Left forelimb (tissue), 1 donor: ENCODE measurements around the gene NPM1.

ENCODE experiments used
- DNase-seq: peaks from one replicate; pipeline ENCODE4 v3.0.0-alpha.2; 2018; ENCODE audit warnings: low spot score

The NPM1 gene

DNA sequence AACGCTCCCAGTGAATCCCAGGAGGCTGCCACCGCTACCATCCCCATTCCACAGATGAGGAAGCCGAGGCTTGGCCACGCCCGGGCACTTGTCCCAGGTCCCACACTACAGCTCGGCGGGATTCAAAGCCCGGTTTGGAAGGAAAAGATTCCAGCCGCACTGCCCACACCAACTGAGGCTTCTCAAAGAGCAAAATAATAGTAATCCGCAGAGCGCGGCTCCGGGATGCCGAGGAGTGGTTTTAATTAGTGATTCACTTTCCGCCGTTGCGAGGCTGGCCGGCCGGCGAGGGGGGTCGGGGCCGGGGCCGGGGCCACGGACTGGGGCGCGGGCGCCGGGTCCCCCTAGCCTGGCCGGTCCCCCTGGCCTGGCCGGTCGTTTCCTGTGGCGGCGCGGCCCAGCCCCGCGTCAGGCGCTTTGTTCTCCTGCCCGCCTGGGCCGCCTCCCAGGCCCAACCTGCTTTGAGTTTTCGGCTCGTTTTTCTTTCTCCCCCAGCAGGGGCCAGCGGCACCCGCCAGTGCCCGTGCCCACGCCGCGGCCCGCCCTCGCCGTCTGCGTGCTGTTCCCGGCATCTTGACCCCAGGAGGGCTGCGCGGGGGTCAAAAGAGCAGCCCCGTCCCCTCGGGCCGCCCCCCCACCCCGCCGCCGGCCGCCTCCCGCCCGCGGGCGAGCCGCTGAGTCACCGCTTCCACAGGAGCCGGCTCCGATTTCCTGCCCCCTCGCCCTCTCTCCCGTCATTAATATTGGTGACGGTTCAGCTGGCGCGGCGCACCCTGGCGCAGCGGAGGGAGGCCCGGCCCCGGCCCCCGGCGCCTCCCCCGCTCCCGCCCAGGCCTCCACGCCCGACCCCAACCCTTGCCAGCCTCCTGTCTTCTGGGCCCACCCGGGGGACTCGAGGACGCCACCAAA is 63.0 kb downstream of the NPM1 start:
- DNase-seq: peak; percentile 79

DNA sequence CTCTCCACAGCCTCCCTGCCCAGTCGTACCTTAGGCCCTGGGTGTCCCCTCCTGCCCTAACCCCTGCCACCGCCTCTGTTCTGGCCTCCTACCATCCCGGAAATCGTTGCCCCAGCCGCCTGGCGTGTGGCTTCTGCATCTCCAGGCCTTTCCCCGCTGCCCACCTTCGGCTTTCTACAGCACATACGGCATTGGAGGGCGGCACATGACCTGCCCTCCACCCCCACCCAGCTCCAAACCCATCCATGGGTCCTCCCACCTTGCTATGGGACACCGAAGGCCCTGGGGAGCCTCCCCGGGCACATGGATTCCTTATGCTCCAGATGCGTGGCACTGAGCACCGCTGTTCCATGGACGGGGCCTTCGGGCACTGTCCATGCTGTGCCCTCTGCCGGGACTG is 63.8 kb downstream of the NPM1 start:
- DNase-seq: no peak

DNA sequence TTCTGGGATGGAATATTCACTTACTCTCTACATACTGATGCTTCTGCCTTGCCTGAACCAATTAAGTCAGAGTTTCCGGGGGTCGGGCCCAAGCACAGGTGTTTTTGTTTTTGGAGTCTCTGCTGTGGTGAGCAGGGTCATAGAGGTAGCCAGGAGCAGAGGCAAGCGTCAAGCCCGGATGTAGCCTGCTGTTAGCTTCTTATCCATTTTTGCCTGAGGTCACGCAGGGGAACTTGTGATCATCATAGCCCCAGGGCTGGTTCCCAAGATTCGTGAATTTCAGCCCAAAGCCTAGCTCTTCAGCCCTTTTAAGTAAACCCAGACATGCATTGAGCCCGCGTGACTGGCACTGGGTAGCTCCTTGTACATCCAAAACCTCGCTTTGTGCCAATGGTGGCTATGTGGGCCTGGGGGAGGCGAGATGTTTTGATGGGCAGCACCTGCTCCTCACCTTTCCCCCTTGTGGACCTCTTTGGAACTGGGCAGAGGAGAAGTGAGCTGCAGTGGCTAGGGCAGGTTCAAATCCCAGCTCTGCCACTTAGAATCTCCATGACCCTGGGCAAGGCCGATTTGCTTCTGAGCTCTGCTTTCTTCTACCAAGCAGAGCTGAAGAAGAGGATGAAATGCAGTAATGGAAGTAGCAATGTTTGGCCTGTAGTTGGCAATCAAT is 65.5 kb downstream of the NPM1 start:
- DNase-seq: no peak

DNA sequence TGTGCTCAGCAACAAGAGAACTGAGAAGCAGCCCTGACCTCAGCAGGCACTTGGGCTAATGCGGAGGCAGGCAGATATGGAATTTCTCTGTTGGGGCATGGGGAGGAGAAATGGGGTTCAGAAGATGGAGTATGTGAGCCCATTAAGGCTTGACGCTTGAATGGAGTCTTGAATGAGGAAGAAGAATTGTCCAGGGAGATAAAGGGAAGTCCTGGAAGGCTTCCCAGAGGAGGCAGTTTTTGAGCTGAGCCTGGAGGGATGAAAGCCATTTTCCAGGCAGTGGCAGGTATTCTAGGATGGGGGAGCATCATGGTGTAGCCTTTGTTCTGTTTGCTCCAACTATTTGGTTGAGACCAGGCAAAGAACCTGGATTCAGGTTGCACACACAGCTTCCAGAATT is 66.3 kb downstream of the NPM1 start:
- DNase-seq: no peak

DNA sequence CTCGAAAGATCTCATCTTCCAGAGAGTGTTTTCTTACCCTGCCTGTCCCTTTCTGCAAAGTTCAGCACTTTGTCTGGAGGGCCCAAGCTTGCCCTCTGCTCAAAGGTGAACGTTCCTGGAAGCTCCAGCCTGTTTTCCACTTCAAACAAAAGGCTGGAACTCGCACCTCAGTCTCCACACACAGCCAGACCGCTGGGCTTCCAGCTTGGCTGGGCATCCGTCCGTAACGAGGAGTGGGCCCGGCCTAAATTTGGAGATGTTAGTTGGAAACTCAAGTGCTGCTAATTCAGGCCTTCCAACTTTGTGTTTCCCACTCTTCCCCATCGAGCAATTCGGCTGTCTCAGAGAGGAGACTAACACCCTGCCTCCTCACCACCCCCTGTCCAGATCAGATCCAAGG is 66.9 kb downstream of the NPM1 start:
- DNase-seq: no peak

DNA sequence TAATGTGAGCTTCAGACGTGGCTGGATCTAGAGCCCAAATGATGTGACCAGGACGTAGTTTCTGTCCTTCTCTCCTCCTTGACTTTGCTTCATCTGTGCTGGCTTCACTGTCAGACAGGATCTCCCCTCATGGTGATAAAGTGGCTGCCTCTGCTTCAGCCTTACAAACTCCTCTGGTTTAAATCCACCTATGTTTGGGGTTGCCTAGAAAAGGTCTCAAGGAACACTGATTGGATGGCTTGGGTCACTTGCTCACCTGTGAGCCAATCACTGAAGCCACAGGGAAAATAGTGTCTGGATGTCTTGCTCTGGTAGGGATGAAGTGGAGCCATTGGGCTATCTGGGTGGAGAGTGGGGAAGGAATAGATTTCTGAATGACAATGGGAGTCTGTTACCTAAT is 67.9 kb downstream of the NPM1 start:
- no peak for DNase-seq

DNA sequence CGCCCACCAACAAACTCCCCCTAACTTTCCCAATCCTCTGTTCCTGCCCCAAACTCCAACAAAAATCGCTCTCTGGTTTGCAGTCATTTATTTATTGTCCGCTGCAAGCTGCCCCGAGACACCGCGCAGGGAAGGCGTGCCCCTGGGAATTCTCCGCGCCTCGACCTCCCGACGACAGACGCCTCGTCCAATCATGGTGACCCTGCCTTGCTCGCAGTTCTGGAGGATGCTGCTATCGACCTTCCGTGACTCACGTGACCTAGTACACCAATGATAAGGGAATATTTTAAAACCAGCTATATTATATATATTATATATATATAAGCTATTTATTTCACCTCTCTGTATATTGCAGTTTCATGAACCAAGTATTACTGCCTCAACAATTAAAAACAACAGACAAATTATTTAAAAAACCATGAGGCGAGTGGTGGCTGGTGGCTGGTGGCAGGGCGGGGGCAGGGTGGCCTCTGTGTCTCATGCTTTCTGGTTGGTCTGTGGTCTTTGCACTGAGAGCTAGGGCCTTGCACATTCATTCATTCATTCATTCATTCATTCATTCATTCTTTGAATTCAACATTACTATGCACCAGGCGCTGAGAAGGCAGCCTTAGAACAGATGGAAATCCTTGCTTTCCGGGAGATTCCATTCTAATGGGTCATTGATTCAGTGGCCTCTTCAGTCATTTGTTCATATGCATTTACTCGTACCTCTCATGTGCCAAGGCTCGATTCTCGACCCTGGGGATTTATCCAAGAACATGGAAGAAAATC is 69.7 kb downstream of the NPM1 start:
- DNase-seq: no peak

DNA sequence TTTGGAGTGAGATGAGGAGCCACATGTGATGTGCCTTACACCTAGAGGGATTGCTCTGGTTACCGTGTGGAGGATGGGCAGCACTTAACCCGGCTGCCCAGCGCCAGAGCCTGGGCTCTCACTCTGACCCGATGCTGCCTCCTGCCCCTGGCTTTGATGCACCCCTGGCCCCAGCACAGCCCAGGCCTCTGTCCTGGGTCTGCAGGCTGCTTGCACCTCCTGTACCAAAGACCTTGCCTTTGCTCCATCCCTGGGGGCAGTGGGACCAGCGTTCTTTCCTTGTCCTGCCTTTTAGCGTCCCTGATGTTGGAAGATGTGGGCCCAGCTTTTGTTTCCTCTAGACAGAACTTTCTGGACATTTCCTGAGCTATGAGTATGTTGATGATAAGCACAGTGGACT is 72.2 kb downstream of the NPM1 start:
- no peak for DNase-seq
